Vagina (tissue), 2 donors: Measurements from ENCODE around the gene NR4A1.

ENCODE experiments used
- POLR2AphosphoS5 ChIP-seq, 2 donors: sonication (generic); formaldehyde crosslinking; IDR thresholded peaks; one replicate each; pipeline ENCODE4 v1.9.0; 2017; ENCODE audit warnings: antibody characterized with exemption in 2 of 2, mild to moderate bottlenecking in 2 of 2, low read depth in 1 of 2; ENCODE audit not compliant: insufficient read depth in 1 of 2
- TF ChIP-seq, protein P1 (sequence below), 3 experiments: fragments of 450-650 bp in 2 of 3; fragments of 200-600 bp in 1 of 3; sonication (generic) in 1 of 3; IDR thresholded peaks; one replicate each; pipeline ENCODE4 v1.5.1; 2017 to 2019; ENCODE audit warnings: antibody characterized with exemption in 3 of 3, mild to moderate bottlenecking in 2 of 3, moderate library complexity in 2 of 3

DNA sequence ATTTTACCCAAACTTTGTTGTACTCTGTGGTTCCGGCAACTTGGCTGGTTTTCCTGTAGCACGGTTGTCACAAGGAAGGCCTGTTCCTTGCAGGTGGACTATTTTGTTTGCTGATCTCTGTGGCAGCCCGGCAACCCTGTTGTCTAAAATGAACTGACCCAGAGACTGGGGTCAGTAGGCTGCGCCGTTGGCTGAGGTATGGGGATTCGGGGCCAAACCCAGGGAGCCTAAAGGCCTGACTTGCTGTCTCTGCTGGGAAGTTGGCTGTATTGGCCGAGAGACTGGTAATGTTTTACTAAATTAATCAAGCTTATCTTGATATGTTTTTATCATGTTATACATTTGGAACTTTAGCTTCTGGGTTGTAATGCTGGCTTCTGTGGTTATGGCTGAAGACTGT is 42.1 kb downstream of the NR4A1 start:
- TF ChIP-seq, protein P1, sequence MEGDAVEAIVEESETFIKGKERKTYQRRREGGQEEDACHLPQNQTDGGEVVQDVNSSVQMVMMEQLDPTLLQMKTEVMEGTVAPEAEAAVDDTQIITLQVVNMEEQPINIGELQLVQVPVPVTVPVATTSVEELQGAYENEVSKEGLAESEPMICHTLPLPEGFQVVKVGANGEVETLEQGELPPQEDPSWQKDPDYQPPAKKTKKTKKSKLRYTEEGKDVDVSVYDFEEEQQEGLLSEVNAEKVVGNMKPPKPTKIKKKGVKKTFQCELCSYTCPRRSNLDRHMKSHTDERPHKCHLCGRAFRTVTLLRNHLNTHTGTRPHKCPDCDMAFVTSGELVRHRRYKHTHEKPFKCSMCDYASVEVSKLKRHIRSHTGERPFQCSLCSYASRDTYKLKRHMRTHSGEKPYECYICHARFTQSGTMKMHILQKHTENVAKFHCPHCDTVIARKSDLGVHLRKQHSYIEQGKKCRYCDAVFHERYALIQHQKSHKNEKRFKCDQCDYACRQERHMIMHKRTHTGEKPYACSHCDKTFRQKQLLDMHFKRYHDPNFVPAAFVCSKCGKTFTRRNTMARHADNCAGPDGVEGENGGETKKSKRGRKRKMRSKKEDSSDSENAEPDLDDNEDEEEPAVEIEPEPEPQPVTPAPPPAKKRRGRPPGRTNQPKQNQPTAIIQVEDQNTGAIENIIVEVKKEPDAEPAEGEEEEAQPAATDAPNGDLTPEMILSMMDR (IDR thresholded peaks at IDR 0.05): no peak
- no peak for TF ChIP-seq POLR2AphosphoS5 (IDR thresholded peaks at IDR 0.05; ENCODE audit: insufficient read depth in 1 of 2, low read depth in 1 of 2)
